Muscle of back (tissue), 11 donors: ENCODE data around the gene APIP. TPM values are rescaled to one million over a fixed set of nuclear protein-coding genes. Genes with fewer than 3 reads are reported as not detected.
A peak's percentile ranks its signal among the peaks of the same experiment; 100 is the strongest.

Experiments
- DNase-seq, 3 donors: peaks; one replicate each; pipeline versions ENCODE4 v3.0.0 to v3.0.0-alpha.2; 2013
- polyA plus RNA-seq, 10 donors: library from polyadenylated mRNA; unstranded; fragments of 120-200 nt; gene quantifications; one replicate each; pipeline ENCODE4 v1.2.1, GENCODE V29; 2013; ENCODE audit not compliant: insufficient read length in 10 of 10

The APIP gene
- polyA plus RNA-seq, 10 donors = 23.7 to 34.0 (median 27.8) TPM

- no peak for DNase-seq
Observed at GRCh38 chr11:34891611-34892010, 24.6 kb downstream of the APIP start.

GRCh38 chr11:34890812-34891211 is 25.4 kb downstream of the APIP start:
- DNase-seq = peak; percentile 11 to 43 (median 24)

- no peak for DNase-seq
Observed at GRCh38 chr11:34890089-34890488, 26.1 kb downstream of the APIP start.

- no peak for DNase-seq
Observed at GRCh38 chr11:34887260-34887659, 28.9 kb downstream of the APIP start.

GRCh38 chr11:34886609-34887008 is 29.6 kb downstream of the APIP start:
- DNase-seq = no peak

GRCh38 chr11:34881900-34882299 is 34.3 kb downstream of the APIP start:
- no peak for DNase-seq

- DNase-seq = no peak
Observed at GRCh38 chr11:34877375-34877975, 38.7 kb downstream of the APIP start.

GRCh38 chr11:34874202-34874601 is 42.0 kb downstream of the APIP start:
- no peak for DNase-seq

- DNase-seq = peak in 1 of 3 donors; percentile 11
Observed at GRCh38 chr11:34870548-34871196, 45.5 kb downstream of the APIP start.

- no peak for DNase-seq
Observed at GRCh38 chr11:34869425-34869824, 46.8 kb downstream of the APIP start.

GRCh38 chr11:34866375-34866774 is 49.8 kb downstream of the APIP start:
- no peak for DNase-seq

GRCh38 chr11:34865261-34865660 is 50.9 kb downstream of the APIP start:
- no peak for DNase-seq

GRCh38 chr11:34864424-34864823 is 51.8 kb downstream of the APIP start:
- DNase-seq = no peak

- no peak for DNase-seq
Observed at GRCh38 chr11:34863048-34863447, 53.1 kb downstream of the APIP start.

GRCh38 chr11:34860518-34860917 is 55.7 kb downstream of the APIP start:
- peak in 1 of 3 donors; percentile 7 for DNase-seq

- DNase-seq = peak; percentile 10 to 37 (median 19)
Observed at GRCh38 chr11:34860034-34860433, 56.1 kb downstream of the APIP start.

GRCh38 chr11:34859496-34859895 is 56.7 kb downstream of the APIP start:
- DNase-seq = no peak

- no peak for DNase-seq
Observed at GRCh38 chr11:34857463-34857862, 58.7 kb downstream of the APIP start.

GRCh38 chr11:34856251-34856650 is 59.9 kb downstream of the APIP start:
- DNase-seq = peak; percentile 11 to 32 (median 12)

GRCh38 chr11:34855754-34856095 is 60.5 kb downstream of the APIP start:
- DNase-seq = no peak

GRCh38 chr11:34855021-34855753 is 61.0 kb downstream of the APIP start:
- no peak for DNase-seq

GRCh38 chr11:34851916-34852315 is 64.3 kb downstream of the APIP start:
- no peak for DNase-seq

GRCh38 chr11:34850334-34850733 is 65.8 kb downstream of the APIP start:
- no peak for DNase-seq
